Pulmonary artery endothelial cell (primary cell): Measurements from ENCODE around the gene LYRM2. TPM values are rescaled to one million over a fixed set of nuclear protein-coding genes. Genes with fewer than 3 reads are reported as not detected.

Source experiments
- DNase-seq: peaks from one replicate; pipeline ENCODE4 v3.0.0-alpha.2; 2011; ENCODE audit warnings: low read depth, low spot score
- total RNA-seq: library from RNA; depleted of rRNA; stranded (reverse); fragments of >200 nt; gene quantifications from 2 replicates; pipeline ENCODE4 v1.2.3, GENCODE V29; 2014

Gene LYRM2
- total RNA-seq, 1 donor from 2014 or later = 16.2 TPM

DNA sequence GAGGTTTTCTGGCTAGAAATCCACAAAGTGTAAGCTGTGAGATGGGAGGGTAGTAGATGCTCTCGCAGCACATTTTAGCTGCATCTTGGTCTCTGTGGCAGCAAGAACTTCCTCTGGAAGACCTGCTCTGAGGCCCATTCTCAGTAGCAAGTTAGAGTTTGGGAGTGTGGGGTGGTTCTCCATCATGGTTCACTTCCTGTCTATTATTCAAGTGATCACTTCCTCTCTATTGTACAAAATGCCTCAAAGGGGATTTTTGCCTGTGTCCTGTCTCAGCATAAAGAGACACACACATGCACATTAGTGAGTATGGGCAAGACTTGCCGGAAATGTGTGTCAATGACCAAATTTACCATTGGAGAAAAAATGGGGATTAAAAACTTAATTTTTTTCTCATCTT lies 42.5 kb downstream of the LYRM2 start:
- DNase-seq = no peak

- no peak for DNase-seq
Measured at GRCh38 chr6:89591745-89592144, 46.8 kb downstream of the LYRM2 start.

DNA sequence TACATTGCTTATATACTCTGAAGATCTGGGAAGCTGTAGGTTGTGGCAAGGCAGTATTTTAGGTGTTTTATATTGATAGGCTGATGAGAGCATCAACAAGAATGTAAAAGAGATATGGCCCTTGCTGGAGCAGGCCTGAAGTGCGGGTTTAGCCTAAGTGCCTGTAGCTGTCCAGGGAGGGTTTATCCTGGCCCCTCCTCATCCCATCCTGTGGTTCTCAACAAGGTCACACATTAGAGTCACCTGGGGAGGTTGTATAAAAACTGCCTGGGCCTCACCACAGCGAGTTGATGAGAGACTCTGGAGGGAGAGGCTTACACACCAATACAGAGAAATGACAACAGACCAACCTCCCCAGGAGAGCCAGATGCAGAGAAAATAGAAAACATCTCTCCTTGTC lies 48.4 kb downstream of the LYRM2 start:
- no peak for DNase-seq

DNA sequence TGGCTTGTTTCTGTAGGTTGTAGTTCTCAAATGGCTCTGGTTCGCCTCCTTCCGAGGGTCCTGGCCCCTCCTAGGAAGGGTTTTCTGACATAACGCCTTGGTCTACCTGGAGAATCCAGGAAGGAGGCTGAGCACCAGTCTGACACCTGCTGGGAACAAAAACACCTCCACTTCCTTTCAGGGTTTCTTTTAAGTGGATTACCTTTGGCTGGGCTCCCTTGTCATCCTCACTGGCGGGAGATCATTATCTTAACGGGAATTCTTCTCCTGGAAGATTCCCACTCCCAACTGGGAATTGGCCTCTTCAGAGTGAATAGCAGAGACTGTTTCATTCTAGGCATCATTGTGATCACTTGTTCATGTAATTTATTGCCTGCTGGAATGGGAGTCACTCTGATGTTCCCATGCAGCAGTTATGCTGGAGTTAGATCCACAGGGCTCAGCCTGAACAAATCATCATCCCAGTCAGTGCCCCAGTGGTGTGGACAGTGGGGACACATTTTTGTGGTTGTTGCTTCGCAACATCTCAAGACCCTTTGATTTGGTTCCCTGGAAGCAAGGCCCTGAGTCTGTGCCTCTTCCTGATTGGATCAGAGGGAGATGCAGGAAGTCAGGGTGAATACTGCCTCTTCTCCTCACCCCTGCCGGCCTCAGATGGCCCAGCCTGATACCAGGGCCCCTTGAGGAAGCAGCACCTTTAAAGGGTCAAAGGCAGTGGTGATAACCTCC lies 49.1 kb downstream of the LYRM2 start:
- no peak for DNase-seq

- DNase-seq = no peak
Measured at GRCh38 chr6:89585154-89585553, 53.4 kb downstream of the LYRM2 start.

GRCh38 chr6:89584539-89584938 lies 54.0 kb downstream of the LYRM2 start:
- DNase-seq = no peak

- DNase-seq = no peak
Measured at GRCh38 chr6:89583559-89583958, 55.0 kb downstream of the LYRM2 start.

DNA sequence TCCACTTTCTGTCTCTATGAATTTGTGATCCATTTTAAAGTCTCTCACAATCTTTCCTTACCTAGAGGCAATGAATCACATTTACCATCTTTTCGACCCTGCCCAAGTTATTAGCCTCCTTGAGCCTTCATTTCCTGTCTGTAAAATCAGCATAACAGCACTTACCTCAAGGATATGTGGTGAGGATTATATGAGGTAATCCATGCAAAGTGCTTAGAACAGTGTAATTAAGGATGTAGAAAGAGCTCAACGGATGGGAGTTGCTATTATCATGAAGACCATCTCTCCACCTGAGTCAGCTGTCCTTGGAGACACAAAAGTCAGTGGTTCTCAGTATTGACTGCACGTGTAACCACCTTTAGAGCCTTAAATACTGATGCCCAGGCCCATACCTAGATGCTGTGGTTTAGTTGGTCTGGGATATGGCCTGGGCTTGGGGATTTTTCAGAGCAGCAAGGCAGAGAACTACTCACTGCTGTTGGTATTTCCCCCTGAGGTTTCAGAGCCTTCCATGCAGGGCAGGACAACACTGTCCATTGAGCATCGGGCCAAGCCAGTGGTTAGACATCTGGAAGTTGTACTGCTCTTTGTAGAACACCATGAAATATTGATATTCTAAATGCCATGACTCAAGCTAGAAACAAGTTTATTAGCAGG lies 55.8 kb downstream of the LYRM2 start:
- no peak for DNase-seq

- no peak for DNase-seq
Measured at GRCh38 chr6:89581689-89582088, 56.9 kb downstream of the LYRM2 start.

GRCh38 chr6:89580997-89581666 lies 57.4 kb downstream of the LYRM2 start:
- DNase-seq = no peak

DNA sequence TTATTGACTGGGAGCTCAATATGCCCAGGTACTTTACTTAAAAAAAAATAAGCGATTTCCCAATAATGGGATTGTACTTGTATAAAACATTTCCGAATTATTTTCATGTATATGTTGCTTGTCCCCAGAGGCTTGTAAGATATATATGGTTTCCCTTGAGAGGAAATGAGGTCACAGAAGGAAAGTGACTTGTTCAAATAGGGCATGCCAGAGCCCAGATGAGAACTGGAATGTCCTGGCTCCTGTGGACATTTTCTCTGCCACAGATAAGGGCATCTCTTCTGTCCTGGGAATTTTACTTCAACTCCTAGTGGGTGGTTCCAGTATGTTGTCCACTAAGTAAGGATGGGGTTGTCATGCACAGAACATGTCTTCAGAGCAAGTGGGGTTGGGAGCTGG lies 63.0 kb downstream of the LYRM2 start:
- DNase-seq = no peak

GRCh38 chr6:89574910-89575561 lies 63.5 kb downstream of the LYRM2 start:
- DNase-seq = no peak

DNA sequence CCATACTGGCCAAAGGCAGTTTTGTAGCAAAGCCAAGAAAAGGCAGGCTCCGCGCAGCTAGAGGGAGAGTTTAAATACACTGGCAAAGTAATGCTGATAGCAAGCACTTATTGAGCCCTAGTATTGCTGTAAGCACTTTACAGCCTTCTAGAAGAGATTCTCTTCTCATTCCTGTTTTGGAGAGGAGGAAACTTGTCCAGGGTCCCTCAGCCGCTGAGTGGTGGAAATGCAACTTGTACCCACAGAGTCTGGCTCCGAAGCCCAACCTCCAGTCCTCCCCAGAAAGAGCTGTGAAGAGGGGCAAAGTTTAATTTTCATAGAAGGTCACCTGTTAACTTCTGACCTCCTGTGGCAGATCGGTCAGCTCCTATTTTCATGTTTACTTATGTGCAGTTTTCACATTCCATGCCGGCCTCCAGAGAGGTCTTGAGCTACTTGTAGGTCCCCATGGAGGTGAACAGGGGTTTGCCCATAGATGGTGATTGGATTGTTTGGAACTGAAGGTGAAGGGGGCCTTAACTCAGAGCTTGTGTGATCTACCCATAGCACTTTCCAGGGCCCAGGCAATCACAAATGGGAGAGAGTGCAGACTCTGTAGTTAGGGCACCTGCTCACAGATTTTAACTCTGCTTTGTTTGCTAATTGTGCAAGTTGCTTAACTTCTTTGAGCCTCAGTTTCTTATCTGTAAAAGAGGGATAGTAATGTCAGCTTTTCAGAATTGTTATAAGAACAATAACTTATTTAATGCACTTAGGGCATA lies 70.7 kb downstream of the LYRM2 start:
- no peak for DNase-seq

- no peak for DNase-seq
Measured at GRCh38 chr6:89566930-89567629, 71.5 kb downstream of the LYRM2 start.

DNA sequence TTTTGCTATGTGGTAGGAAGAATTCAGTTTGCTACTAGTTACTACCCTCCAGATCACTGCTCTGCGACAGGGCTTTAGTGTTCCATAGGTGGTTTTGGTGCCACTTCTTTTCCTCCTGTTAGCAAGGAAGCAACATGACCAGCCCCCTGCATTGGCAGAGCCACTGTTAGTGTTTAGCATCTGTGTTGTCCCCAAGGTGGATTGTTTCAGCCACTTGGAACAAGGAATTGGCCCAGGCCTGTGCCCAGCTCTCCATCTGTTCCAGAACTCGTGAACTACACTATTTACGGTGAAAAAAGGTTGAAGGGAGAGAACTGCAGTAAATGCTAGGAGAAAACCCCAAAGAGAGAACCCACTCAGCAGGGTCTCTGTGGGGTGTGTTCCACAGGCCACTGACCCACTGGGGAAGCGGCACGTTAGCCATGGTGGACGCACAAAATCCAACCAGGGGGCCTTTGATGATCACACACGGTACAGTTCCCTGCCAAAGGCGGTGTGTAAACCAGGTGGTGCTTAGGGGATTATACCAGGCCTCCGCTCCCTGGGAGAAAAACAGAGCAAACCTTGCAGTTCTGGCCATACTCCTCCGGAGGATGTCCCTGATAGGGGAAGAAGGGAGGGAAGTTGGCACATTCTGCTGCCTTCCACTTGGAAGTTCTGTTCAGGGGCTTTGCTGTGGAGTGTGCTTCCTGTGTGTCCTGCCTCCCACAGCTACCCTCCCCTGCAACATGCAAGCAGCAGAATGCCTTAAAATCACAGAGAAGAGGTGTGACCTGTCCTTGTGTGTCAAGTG lies 72.3 kb downstream of the LYRM2 start:
- no peak for DNase-seq

GRCh38 chr6:89564752-89565427 lies 73.7 kb downstream of the LYRM2 start:
- DNase-seq = no peak

DNA sequence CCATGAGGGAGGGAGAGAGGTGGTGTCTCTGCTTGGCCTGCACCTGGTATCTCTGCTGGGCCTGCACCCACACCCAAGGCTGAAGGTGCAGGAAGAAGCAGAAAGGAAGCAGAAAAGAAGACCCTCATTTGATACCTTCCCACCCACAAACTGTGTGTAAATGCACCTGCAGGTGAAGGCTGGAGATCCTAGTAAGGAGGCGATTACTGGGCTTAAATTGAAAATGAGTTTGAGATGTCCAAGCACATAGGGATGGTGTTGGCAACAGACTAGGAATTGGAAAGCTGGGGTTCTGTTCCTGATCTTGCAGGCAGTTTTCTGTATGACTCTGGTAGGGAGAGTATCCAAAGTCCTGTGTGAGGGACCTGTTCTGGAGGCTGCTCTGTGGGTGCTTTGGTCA lies 74.7 kb downstream of the LYRM2 start:
- DNase-seq = no peak

DNA sequence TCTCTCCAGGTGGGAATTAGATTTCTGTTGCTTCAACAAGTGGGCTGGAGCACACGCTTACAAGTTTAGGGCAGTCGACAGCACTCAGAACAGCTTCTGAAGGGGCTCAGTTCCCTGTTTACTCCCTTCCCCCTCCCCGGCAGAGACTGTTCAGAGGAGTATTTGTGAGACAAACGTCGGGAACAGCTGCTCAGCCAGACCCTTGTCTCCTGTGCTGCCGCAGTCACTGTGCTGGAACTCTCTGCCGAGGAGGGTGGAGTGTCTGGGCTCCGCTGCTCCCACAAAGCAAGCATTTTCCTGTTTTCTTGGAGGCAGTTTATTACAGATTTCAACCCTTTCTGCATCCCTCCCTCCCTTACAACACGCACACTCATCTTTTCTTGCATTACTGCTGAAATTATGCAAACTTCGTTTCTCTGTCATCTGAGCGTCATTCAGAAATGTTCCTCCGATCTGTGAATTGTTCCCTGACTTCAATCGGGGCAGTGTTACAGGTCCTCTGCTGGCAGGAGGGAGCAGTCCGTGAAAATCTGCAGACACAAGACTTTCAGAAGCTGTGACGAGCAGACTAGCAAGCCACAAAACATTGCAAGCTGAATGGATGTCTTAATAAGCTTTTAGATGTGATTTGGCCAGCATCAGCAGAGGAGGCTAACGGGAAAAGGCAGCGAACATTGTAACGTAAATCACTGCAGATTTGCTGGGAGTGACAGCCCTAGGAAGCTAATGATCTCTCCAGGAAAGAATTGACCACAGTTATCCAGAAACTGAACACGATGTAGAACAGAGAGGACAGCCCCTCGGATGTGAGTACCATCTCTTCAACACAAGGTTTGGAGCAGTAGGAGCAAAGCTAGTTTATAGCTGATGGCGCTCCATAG lies 76.2 kb downstream of the LYRM2 start:
- DNase-seq = no peak
